NT2/D1 (cell line): ENCODE results near the gene PCBD2.

Experiments
- DNase-seq: peaks from one replicate; pipeline ENCODE4 v3.0.0-alpha.2; 2011; ENCODE audit warnings: low read depth, low spot score
- H3K27me3 ChIP-seq: 2 replicates; pipeline ENCODE4 v1.6.0; 2011; ENCODE audit warnings: mild to moderate bottlenecking; ENCODE audit not compliant: insufficient read length, insufficient read depth
- H3K36me3 ChIP-seq: 2 replicates; pipeline ENCODE4 v1.6.1; 2011; ENCODE audit warnings: mild to moderate bottlenecking, low read length, mixed read lengths; ENCODE audit not compliant: insufficient read depth, insufficient read length
- H3K4me1 ChIP-seq: 2 replicates; pipeline ENCODE4 v1.5.1; 2011; ENCODE audit not compliant: insufficient read depth, insufficient read length
- H3K4me3 ChIP-seq: 2 replicates; pipeline ENCODE4 v1.5.1; 2011; ENCODE audit warnings: low read depth; ENCODE audit not compliant: insufficient read length
- H3K9ac ChIP-seq: 2 replicates; pipeline ENCODE4 v1.6.0; 2011; ENCODE audit warnings: low read depth; ENCODE audit not compliant: insufficient read length
- H3K9me3 ChIP-seq: 2 replicates; pipeline ENCODE4 v1.5.1; 2011; ENCODE audit warnings: mild to moderate bottlenecking, low read length; ENCODE audit not compliant: insufficient read depth
- SUZ12 ChIP-seq: IDR thresholded peaks from 2 replicates; pipeline ENCODE4 v1.6.1; 2011; ENCODE audit not compliant: insufficient read length, insufficient read depth; ENCODE audit errors: extremely low read depth
- YY1 ChIP-seq: IDR thresholded peaks from 2 replicates; pipeline ENCODE4 v1.6.1; 2011; ENCODE audit not compliant: insufficient read length, insufficient read depth
- ZNF274 ChIP-seq: IDR thresholded peaks from 2 replicates; pipeline ENCODE4 v1.6.1; 2011; ENCODE audit warnings: mild to moderate bottlenecking, low read depth, low read length

Gene PCBD2

GRCh38 chr5:134945041-134945440 lies 40.1 kb downstream of the PCBD2 start:
- no peaks in the 10 kb centered on the region for H3K9me3 ChIP-seq
- H3K4me3 ChIP-seq: no peak overlapping the region
- DNase-seq: no peak
- no peaks in the 10 kb centered on the region for H3K4me1 ChIP-seq
- H3K27me3 ChIP-seq: no peaks in the 10 kb centered on the region
- H3K9ac ChIP-seq: no peak overlapping the region
- H3K36me3 ChIP-seq: peaks cover under 1% of the 10 kb centered on the region
- TF ChIP-seq YY1 (no peak), SUZ12 (no peak), ZNF274 (no peak)

GRCh38 chr5:134948911-134949310 lies 44.0 kb downstream of the PCBD2 start:
- Histone ChIP-seq H3K27me3 (no peaks in the 10 kb centered on the region), H3K4me1 (no peaks in the 10 kb centered on the region), H3K36me3 (no peaks in the 10 kb centered on the region), H3K9me3 (peaks cover 5% of the 10 kb centered on the region), H3K9ac (no peak overlapping the region), H3K4me3 (no peak overlapping the region)
- TF ChIP-seq ZNF274 (no peak), YY1 (no peak), SUZ12 (no peak)
- DNase-seq: no peak

- no peak for DNase-seq
- no peaks in the 10 kb centered on the region for H3K27me3 ChIP-seq
- H3K4me3 ChIP-seq: no peak overlapping the region
- no peak for TF ChIP-seq YY1
- TF ChIP-seq ZNF274: no peak
- TF ChIP-seq SUZ12: no peak
- H3K9ac ChIP-seq: no peak overlapping the region
- no peaks in the 10 kb centered on the region for H3K4me1 ChIP-seq
- H3K36me3 ChIP-seq: no peaks in the 10 kb centered on the region
- peaks cover 9% of the 10 kb centered on the region for H3K9me3 ChIP-seq
Observed at GRCh38 chr5:134949316-134949715, 44.4 kb downstream of the PCBD2 start.

- Histone ChIP-seq H3K36me3 (peaks cover 9% of the 10 kb centered on the region), H3K4me3 (no peak overlapping the region), H3K4me1 (no peaks in the 10 kb centered on the region), H3K27me3 (no peaks in the 10 kb centered on the region), H3K9me3 (peaks cover 14% of the 10 kb centered on the region), H3K9ac (peak overlapping the region; percentile 8)
- TF ChIP-seq SUZ12: no peak
- no peak for TF ChIP-seq YY1
- no peak for TF ChIP-seq ZNF274
- DNase-seq: no peak
Observed at GRCh38 chr5:134957920-134958608, 53.1 kb downstream of the PCBD2 start.

GRCh38 chr5:134958755-134959154 lies 53.8 kb downstream of the PCBD2 start:
- peak; percentile 83 for DNase-seq
- Histone ChIP-seq H3K4me1 (no peaks in the 10 kb centered on the region), H3K4me3 (no peak overlapping the region), H3K27me3 (no peaks in the 10 kb centered on the region), H3K9me3 (peaks cover 10% of the 10 kb centered on the region), H3K36me3 (peaks cover 11% of the 10 kb centered on the region), H3K9ac (no peak overlapping the region)
- no peak for TF ChIP-seq YY1
- no peak for TF ChIP-seq ZNF274
- TF ChIP-seq SUZ12: no peak

GRCh38 chr5:134963098-134963497 lies 58.2 kb downstream of the PCBD2 start:
- no peak for DNase-seq
- TF ChIP-seq YY1 (no peak), ZNF274 (no peak), SUZ12 (no peak)
- H3K9me3 ChIP-seq: no peaks in the 10 kb centered on the region
- H3K9ac ChIP-seq: no peak overlapping the region
- peaks cover 17% of the 10 kb centered on the region for H3K36me3 ChIP-seq
- H3K4me1 ChIP-seq: no peaks in the 10 kb centered on the region
- H3K4me3 ChIP-seq: no peak overlapping the region
- no peaks in the 10 kb centered on the region for H3K27me3 ChIP-seq

GRCh38 chr5:134964359-134965270 lies 59.7 kb downstream of the PCBD2 start:
- H3K27me3 ChIP-seq: no peaks in the 10 kb centered on the region
- DNase-seq: no peak
- H3K4me1 ChIP-seq: no peaks in the 10 kb centered on the region
- peaks cover 17% of the 10 kb centered on the region for H3K36me3 ChIP-seq
- no peak overlapping the region for H3K4me3 ChIP-seq
- H3K9me3 ChIP-seq: no peaks in the 10 kb centered on the region
- no peak overlapping the region for H3K9ac ChIP-seq
- TF ChIP-seq YY1 (no peak), ZNF274 (no peak), SUZ12 (no peak)
